GM19043 (cell line): Measurements from ENCODE around the gene PRPF18.

ENCODE experiments used
- ATAC-seq: cut with Tn5 transposase; IDR thresholded peaks from one replicate; pipeline ENCODE4 v1.9.1; 2021; ENCODE audit warnings: low read depth; ENCODE audit not compliant: unreplicated experiment

The PRPF18 gene

GRCh38 chr10:13637303-13637856 lies 50.6 kb downstream of the PRPF18 start:
- ATAC-seq, result no peak

DNA sequence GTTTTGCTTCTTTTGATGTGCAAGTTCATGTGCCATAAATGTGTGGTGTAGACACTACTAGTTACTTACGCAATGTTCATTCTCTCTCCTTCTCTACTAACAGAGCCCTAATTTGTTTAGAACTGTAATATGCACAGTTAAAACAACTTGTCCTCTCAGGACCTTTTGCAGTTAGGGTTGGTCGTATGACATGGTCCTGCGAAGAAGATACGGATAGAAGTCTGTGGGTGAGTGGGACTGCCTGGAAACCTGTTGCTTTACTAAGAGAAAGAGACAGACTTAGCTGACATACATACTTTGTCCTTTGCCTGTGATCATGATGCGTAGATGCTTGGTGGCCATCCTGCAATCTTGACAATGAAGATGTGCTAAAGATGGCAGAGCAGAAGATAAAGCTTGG lies 51.1 kb downstream of the PRPF18 start:
- no peak for ATAC-seq

DNA sequence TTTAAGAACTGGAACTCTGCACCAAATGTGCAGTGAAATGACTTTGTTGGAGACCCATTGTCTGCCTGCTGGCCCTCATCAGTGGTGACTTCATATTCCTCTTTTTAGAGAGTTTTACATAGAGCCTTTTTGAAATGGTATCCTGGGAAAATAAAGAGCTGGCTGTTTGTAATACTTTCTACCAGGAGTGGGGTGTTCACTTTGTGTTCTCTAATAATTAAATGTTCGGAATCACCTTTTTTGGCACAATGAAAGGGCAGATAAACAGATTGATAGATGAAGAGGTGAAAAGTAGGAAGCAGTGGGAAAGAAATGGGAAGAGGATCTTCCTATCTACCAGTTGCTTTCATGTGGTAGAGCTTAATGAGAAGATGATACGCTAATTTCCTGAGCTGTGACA lies 55.5 kb downstream of the PRPF18 start:
- ATAC-seq, result no peak

- ATAC-seq, result no peak
These were observed 56.3 kb downstream of the PRPF18 start for GRCh38 chr10:13643016-13643415.

GRCh38 chr10:13644866-13645265 lies 58.1 kb downstream of the PRPF18 start:
- no peak for ATAC-seq

- no peak for ATAC-seq
These were observed 61.7 kb downstream of the PRPF18 start for GRCh38 chr10:13648425-13648824.

GRCh38 chr10:13649844-13650520 lies 63.2 kb downstream of the PRPF18 start:
- ATAC-seq, result no peak

DNA sequence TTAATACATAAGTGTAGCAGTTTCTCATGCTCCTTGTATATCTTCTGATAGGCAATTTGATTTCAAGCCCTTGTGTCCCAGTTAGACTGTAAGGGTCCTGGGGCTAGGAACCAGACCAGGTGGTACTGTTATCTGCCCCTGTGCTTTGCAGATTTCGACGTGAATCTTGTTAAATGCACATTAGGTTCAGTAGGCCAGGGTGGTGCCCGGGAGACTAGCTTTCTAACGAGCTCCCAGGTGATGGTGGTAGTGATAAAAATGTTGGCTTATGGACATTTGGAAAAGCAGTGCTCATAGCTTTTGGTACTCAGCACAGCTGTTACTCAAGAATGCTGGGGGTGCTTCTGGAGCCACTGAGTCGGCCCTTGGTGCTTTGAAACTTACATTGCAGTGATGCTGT lies 64.2 kb downstream of the PRPF18 start:
- ATAC-seq, result no peak

DNA sequence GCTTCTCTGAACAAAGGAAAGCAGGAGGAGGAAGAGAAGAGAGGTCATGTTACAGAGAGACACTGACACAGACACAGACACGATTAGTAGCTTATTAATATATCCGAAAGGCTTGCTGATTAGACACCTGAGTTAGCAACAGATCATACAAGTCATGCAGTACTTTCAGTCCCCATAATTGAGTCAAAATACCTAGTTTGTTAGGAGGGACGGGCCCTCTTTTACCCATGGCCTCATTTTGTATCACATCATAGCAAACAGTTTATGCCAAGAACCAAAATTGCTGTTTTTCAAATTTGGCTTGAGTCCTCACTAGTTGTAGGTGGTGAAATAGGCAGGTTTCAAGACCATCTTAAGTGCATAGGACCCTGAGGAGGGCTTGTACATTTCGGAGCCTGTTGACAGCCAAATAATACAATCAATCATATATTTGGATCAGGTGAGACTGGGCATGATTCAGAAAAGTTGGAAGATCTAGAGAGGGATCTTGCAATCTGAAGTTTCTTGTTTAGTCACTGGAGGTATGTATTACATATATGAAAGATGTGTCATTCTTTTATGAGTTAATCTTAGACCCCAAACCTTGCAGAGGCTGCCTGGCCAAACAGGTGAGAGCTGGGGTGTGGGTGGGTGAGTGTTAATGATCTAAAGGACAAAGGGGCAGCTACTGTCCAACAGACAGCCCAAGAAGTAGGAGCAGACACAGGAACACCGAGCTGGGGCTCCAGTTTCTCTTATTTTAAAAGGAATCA lies 65.4 kb downstream of the PRPF18 start:
- ATAC-seq, result no peak

- ATAC-seq, result no peak
These were observed 66.1 kb downstream of the PRPF18 start for GRCh38 chr10:13652860-13653259.

- ATAC-seq, result no peak
These were observed 67.5 kb downstream of the PRPF18 start for GRCh38 chr10:13654118-13654830.

DNA sequence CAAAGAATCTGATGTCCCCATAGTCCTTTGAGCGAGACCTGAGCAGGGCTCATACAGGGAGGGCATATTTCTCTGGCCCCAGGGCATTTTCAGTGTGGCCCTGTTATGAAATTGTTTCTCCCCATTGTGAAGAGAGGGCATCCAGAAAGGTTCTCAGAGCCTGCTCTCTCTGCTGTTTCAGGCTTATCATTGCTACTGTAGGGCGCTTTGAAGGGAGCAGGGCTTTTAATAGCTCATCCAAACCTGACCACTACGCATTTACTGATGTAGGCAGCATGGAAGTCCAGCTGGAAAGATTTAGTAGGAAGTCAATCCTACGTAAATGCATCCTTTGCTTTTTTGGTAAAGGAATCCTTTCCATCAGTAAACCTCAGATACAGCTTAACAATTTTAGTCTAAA lies 68.1 kb downstream of the PRPF18 start:
- no peak for ATAC-seq

DNA sequence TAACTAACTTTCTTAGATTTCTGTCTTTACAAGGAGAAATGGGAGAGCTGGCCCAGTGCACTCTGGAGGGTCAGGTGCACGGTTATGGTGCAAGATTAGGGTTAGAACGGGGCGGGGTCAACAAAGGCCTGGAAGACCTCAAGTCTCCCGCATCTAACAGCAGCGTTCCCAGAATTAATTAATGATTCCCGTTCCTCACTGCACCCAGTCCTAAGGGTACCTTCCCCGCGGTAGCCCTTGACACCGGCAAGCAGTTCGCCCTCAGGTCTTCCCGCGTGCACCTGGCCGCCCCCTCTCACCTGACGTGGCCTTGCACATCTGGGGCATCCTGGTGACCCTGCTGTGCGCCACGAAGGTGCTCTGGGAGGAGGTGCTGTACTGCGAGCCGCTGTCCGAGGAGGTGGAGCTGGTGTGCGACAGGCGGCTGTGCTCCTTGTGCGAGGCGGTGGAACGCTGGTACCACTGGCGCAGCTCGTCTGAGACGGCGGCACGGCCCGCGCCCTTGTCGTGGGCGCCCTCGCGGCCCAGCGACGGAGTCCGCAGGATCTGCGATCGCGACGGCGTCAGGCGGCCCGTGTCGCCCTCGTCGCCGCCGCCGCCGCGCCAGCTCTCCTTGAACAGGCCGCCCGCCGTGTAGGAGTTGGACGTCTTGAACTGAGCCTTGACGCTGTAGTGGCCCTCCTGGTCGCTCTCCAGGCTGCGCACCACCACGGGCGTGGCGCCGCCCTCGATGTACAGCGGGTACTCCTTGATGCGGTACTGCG lies 69.8 kb downstream of the PRPF18 start:
- no peak for ATAC-seq

DNA sequence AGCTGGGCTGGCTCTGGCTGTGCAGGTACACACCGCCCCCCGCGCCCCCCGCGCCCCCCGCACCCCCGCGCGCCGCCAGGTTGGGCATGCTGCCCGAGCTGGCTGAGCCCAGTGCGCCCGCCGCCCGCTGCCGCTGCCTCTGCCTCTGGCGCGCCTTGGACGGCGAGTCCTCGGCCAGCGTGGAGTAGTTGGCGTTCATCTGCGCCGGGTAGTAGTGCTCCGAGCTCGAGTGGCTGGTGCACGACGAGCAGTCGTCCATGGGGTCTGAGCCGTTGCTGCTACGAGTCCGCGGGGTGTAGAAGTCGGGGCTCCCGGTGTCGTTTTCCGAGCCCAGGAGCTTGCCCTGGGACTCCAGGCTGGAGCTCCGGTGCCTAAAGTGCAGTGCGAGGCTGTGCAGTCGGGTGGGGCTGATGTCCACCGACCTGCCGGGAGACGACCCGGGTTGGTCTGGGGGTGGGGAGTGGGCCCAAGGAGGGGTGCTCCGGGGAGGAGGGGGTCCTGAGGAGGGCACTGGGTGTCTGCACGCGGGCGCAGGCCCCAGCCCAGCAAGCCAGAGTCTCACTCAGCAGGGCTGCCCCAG lies 70.4 kb downstream of the PRPF18 start:
- no peak for ATAC-seq

GRCh38 chr10:13658264-13658663 lies 71.5 kb downstream of the PRPF18 start:
- ATAC-seq, result no peak

GRCh38 chr10:13658871-13659685 lies 72.3 kb downstream of the PRPF18 start:
- ATAC-seq, result no peak

DNA sequence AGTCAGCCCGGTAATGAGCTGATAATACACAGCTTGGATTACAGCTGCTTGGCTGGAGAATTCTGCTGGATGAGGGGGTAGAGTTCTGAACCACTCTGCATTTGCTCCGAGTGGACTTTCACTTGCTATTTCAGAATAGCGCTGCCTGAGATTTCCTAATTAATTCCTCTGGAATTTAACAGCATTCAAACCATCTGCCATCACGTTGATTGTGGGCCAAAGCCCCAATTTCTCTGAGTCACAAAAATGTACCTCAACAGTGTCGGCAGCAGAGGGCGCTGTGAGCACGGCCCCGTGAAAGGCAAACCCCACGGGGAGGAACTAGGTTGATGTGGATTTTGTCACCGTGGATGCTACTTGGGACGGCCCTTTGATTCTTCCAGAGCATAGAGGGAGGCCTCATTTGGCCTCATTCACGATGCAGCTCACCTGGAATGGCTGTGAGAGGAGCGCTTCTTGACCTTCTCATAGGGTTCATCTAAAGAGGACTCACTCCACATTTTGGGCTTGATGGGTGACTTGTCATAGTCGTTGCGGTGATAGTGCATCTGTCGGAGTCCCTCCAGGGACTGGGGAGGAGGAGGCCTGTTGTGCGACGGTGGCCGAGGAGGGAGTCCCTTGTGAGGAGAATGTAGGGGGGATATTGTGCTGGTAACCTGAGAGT lies 73.3 kb downstream of the PRPF18 start:
- ATAC-seq, result no peak

GRCh38 chr10:13660551-13660920 lies 73.8 kb downstream of the PRPF18 start:
- ATAC-seq, result no peak

DNA sequence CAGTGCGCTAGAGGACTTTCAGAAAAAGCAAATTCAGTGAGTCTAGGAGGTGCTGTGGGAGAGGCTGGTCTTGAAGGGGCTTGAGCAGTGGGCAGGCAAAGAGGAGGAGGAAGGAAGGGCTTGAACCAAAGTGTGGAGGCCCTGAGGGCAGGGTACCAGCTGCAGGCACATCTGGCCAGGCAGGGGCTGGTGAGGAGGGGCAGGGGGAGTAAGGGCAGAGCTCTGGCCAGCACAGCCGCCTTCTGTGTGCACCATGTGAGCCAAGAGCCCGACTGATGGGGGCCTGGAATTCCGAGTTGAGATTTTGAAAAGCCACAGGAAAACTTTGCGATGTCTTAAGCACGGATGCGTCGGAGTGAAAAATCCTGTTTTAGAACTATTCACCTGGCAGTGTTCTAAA lies 74.5 kb downstream of the PRPF18 start:
- ATAC-seq, result no peak
